Liver (tissue), 9 donors: ENCODE results near the gene OSBPL10. TPM values are rescaled to one million over a fixed set of nuclear protein-coding genes. Genes with fewer than 3 reads are reported as not detected.

ENCODE experiments used
- DNase-seq: peaks from one replicate; pipeline ENCODE4 v3.0.0-alpha.2; 2017; ENCODE audit warnings: low spot score
- H3K27ac ChIP-seq, 2 donors: one replicate each; pipeline ENCODE4 v1.7.0; 2013; ENCODE audit warnings: inconsistent platforms in 2 of 2, low read length in 2 of 2, control low read depth in 1 of 2, low read depth in 1 of 2, mild to moderate bottlenecking in 1 of 2
- H3K27me3 ChIP-seq, 4 donors: one replicate each; pipeline versions ENCODE4 v1.6.1 to v1.7.0; 2013; ENCODE audit warnings: low read length in 3 of 4, inconsistent platforms in 1 of 4, mild to moderate bottlenecking in 1 of 4, moderate library complexity in 1 of 4; ENCODE audit not compliant: control insufficient read depth in 4 of 4, insufficient read depth in 4 of 4
- H3K36me3 ChIP-seq, 4 donors: one replicate each; pipeline versions ENCODE4 v1.6.1 to v1.7.0; 2013; ENCODE audit warnings: low read length in 3 of 4, mild to moderate bottlenecking in 3 of 4, low read depth in 1 of 4, moderate library complexity in 1 of 4; ENCODE audit not compliant: control insufficient read depth in 4 of 4, insufficient read depth in 3 of 4
- H3K4me1 ChIP-seq, 4 donors: one replicate each; pipeline versions ENCODE4 v1.6.1 to v1.7.0; 2013; ENCODE audit warnings: low read length in 3 of 4, mild to moderate bottlenecking in 3 of 4, moderate library complexity in 1 of 4; ENCODE audit not compliant: control insufficient read depth in 4 of 4, insufficient read depth in 4 of 4
- H3K4me3 ChIP-seq, 3 donors: one replicate each; pipeline versions ENCODE4 v1.6.1 to v1.7.0; 2013; ENCODE audit warnings: low read length in 3 of 3, control low read depth in 1 of 3, low read depth in 1 of 3, mild to moderate bottlenecking in 1 of 3
- H3K9ac ChIP-seq, 2 donors: one replicate each; pipeline ENCODE4 v1.7.0; 2013; ENCODE audit warnings: low read length in 2 of 2, mild to moderate bottlenecking in 2 of 2, moderate library complexity in 2 of 2, control low read depth in 1 of 2, low read depth in 1 of 2
- H3K9me3 ChIP-seq, 4 donors: one replicate each; pipeline versions ENCODE4 v1.6.1 to v1.7.0; 2013; ENCODE audit warnings: low read length in 3 of 4; ENCODE audit not compliant: control insufficient read depth in 4 of 4
- ATF3 ChIP-seq: IDR thresholded peaks from 2 replicates; pipeline ENCODE4 v1.6.1; 2016; ENCODE audit warnings: antibody characterized with exemption
- CTCF ChIP-seq: fragments of 150-350 bp; IDR thresholded peaks from 2 replicates; pipeline ENCODE4 v1.5.1; 2017; ENCODE audit warnings: improper control_type of control experiment, low read depth, low read length; ENCODE audit not compliant: missing input control
- EGR1 ChIP-seq, 2 donors: IDR thresholded peaks; 2 replicates each; pipeline ENCODE4 v1.6.1; 2016 to 2018; ENCODE audit warnings: antibody characterized with exemption in 2 of 2, low read depth in 2 of 2
- FOXA1 ChIP-seq: IDR thresholded peaks from 2 replicates; pipeline ENCODE4 v1.6.1; 2016; ENCODE audit warnings: antibody characterized with exemption
- FOXA2 ChIP-seq: IDR thresholded peaks from 2 replicates; pipeline ENCODE4 v1.6.1; 2016; ENCODE audit warnings: antibody characterized with exemption
- GABPA ChIP-seq, 2 donors: IDR thresholded peaks in 1 of 2; conservative IDR thresholded peaks in 1 of 2; 2 replicates each; pipeline ENCODE4 v1.6.1; 2016; ENCODE audit warnings: antibody characterized with exemption in 2 of 2, mild to moderate bottlenecking in 1 of 2, moderate library complexity in 1 of 2
- HNF4A ChIP-seq, 2 donors: conservative IDR thresholded peaks; 2 replicates each; pipeline ENCODE4 v1.6.1; 2016; ENCODE audit warnings: antibody characterized with exemption in 2 of 2, mild to moderate bottlenecking in 2 of 2
- HNF4G ChIP-seq: IDR thresholded peaks from 2 replicates; pipeline ENCODE4 v1.6.1; 2016; ENCODE audit warnings: antibody characterized with exemption
- JUND ChIP-seq, 2 donors: IDR thresholded peaks; 2 replicates each; pipeline ENCODE4 v1.6.1; 2016; ENCODE audit warnings: antibody characterized with exemption in 2 of 2
- MAX ChIP-seq: IDR thresholded peaks from 2 replicates; pipeline ENCODE4 v1.6.1; 2016; ENCODE audit warnings: antibody characterized with exemption
- NR2F2 ChIP-seq: IDR thresholded peaks from 2 replicates; pipeline ENCODE4 v1.6.1; 2016; ENCODE audit warnings: antibody characterized with exemption
- RAD21 ChIP-seq, 2 donors: IDR thresholded peaks; 2 replicates each; pipeline ENCODE4 v1.6.1; 2016; ENCODE audit warnings: antibody characterized with exemption in 2 of 2, mild to moderate bottlenecking in 2 of 2
- REST ChIP-seq: IDR thresholded peaks from 2 replicates; pipeline ENCODE4 v1.6.1; 2016; ENCODE audit warnings: antibody characterized with exemption, mild to moderate bottlenecking
- RXRA ChIP-seq, 2 donors: IDR thresholded peaks; 2 replicates each; pipeline ENCODE4 v1.6.1; 2017 to 2018; ENCODE audit warnings: antibody characterized with exemption in 2 of 2, mild to moderate bottlenecking in 1 of 2
- SP1 ChIP-seq: IDR thresholded peaks from 2 replicates; pipeline ENCODE4 v1.6.1; 2018; ENCODE audit warnings: antibody characterized with exemption, mild to moderate bottlenecking
- TAF1 ChIP-seq: conservative IDR thresholded peaks from 2 replicates; pipeline ENCODE4 v1.6.1; 2016; ENCODE audit warnings: antibody characterized with exemption, mild to moderate bottlenecking
- YY1 ChIP-seq: IDR thresholded peaks from 2 replicates; pipeline ENCODE4 v1.6.1; 2016; ENCODE audit warnings: antibody characterized with exemption, mild to moderate bottlenecking
- ZBTB33 ChIP-seq: IDR thresholded peaks from 2 replicates; pipeline ENCODE4 v1.6.1; 2016; ENCODE audit warnings: antibody characterized with exemption
- WGBS: extraction: QIAGEN DNeasy Blood & Tissue Kit; methylation state at CpG from one replicate; pipeline ENCODE4 v1.1.7; 2013; 5-methylcytosine and 5-hydroxymethylcytosine counted together
- polyA plus RNA-seq, 2 donors: library from polyadenylated mRNA; stranded (reverse) in 1 of 2; unstranded in 1 of 2; fragments of 200-250 nt in 1 of 2; fragments of >200 nt in 1 of 2; fragmentation: Nextera tagmentation in 1 of 2; extraction: Ambion mirVana in 1 of 2; gene quantifications; one replicate each; pipeline versions ENCODE4 v1.2.1 to v1.2.3, GENCODE V29; 2013 to 2015
- total RNA-seq, 2 donors: library from RNA; depleted of rRNA; stranded (reverse); fragments of >200 nt; gene quantifications; one replicate each; pipeline ENCODE4 v1.2.3, GENCODE V29; 2014
- donor health status: healthy.
- donor health status: healthy.
- donor health status: healthy.
- donor health status: healthy.
- donor health status: healthy.

The OSBPL10 gene
- total and polyA plus RNA-seq, 4 donors, result 0.75 to 4.0 (median 1.7) TPM

- DNase-seq, result no peak
- WGBS, result 89% methylated on average over 4 of the region's 4 CpGs
- no peak for TF ChIP-seq YY1
- no peak for TF ChIP-seq HNF4G
- no peak for TF ChIP-seq SP1
- TF ChIP-seq FOXA2, result no peak
- no peak for TF ChIP-seq HNF4A (conservative IDR thresholded peaks at IDR 0.05)
- TF ChIP-seq CTCF, result no peak
- no peak for TF ChIP-seq NR2F2
- TF ChIP-seq EGR1 (IDR thresholded peaks at IDR 0.05; ENCODE audit: low read depth in 2 of 2), result no peak
- no peak for TF ChIP-seq GABPA (IDR thresholded peaks at IDR 0.05 in 1 of 2, conservative IDR thresholded peaks at IDR 0.05 in 1 of 2)
- TF ChIP-seq ZBTB33, result no peak
- TF ChIP-seq RXRA (IDR thresholded peaks at IDR 0.05), result no peak
- no peak for TF ChIP-seq TAF1
- TF ChIP-seq ATF3, result no peak
- no peak for TF ChIP-seq JUND (IDR thresholded peaks at IDR 0.05)
- no peak for TF ChIP-seq RAD21 (IDR thresholded peaks at IDR 0.05)
- no peak for TF ChIP-seq MAX
- no peak for TF ChIP-seq REST
- no peak for TF ChIP-seq FOXA1
Observed at GRCh38 chr3:31772272-31772671, 208.8 kb downstream of the OSBPL10 start.

More at GRCh38 chr3:31772272-31772671, 208.8 kb downstream of the OSBPL10 start:
- no peaks in the 10 kb centered on the region for H3K4me1 ChIP-seq
- no peaks in the 10 kb centered on the region for H3K36me3 ChIP-seq
- no peaks in the 10 kb centered on the region for H3K9me3 ChIP-seq
- H3K4me3 ChIP-seq, result no peak overlapping the region
- H3K27ac ChIP-seq, result no peak overlapping the region
- H3K9ac ChIP-seq, result no peak overlapping the region
- H3K27me3 ChIP-seq, result peaks cover 0 to 3% (median 0%) of the 10 kb centered on the region in 4 donors
